GM19023 (cell line): ENCODE data around the gene ZNF423.
"Not testable (repeated sequence)": the region's sequence is repeated elsewhere in the genome, so short reads cannot be mapped to it uniquely, and the experiment has no call there.

Experiments
- ATAC-seq: cut with Tn5 transposase; IDR thresholded peaks from one replicate; pipeline ENCODE4 v1.9.1; 2021; ENCODE audit warnings: mild to moderate bottlenecking, moderate library complexity; ENCODE audit not compliant: unreplicated experiment

Gene ZNF423

DNA sequence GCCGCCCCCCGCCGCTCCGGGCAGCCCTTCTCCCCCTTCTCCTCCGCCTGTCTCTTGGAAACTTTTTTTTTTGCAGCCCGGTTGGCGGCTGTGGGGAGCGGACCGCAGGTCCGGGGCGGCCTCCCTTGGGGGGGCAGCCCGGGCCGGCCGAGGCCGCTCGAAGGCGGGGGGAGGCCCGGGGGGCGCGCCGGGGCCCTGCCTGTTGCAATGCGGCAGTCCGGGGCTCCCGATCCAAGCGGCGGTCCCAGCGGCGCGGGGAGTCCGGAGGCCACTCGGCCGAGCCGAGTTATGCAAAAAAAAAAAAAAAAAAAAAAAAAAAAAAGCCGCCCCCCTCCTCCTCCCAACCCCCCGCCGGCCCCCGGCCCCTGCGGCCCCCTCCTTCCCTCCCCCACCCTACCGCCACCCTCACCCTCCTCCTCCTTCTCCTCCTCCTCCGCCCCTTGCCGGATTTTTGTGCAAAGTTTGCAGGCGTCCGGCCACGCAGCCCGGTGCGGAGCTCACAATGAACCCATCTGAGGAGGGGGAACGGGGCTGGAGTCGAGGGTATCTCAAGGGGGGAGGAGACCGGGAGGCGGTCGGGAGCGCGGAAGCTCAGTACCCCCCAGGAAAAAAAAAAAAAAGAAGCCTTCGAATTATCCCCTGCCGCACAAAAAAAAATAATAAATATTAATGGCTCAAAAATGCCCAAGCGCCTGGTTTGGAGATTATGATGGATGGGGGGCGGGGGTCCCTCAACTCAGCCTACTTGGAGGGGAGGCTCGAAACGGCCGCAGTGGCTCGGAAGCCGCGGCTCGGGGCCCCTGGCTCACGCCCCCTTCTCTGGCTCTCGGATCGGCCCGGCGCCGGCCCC, at the start of gene ZNF423:
TSS of gene ZNF423 (minus strand) at position 291 of the 850 bp plus-strand sequence. CDS start 338 bp downstream, outside the sequence.
- ATAC-seq, result no peak

DNA sequence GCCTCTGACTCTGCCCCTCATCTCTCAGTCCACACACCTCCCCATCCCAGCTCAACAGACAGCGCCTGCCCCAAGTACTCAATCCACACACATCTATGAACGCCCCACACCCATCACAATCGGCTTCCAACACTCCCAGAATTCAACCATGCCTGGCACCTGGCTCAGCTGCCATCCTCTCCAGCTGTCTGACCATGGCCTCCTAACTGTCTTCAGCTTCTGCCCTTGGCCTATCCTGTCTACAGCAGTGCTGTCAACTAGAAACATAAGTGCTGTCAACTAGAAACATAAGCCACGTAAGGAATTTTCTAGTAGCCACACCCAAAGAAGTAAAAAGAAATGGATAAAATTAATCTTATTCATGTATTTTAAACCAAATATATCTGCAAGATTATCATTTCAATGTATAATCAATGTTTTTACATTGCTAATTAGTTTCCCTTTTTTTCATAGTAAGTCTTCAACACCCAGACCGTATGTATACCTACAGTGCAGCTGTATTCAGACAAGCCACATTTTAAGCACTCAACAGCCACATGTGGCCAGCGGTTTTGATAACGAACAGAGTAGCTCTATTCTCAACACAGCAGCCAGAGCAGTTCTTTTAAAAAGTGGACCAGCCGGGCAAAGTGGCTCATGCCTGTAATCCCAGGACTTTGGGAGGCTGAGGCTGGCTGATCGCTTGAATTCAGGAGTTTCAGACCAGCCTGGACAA, 48.6 kb upstream of the ZNF423 start:
- no peak for ATAC-seq

- ATAC-seq, result no peak
Measured at GRCh38 chr16:49902908-49903307, 47.0 kb upstream of the ZNF423 start.

DNA sequence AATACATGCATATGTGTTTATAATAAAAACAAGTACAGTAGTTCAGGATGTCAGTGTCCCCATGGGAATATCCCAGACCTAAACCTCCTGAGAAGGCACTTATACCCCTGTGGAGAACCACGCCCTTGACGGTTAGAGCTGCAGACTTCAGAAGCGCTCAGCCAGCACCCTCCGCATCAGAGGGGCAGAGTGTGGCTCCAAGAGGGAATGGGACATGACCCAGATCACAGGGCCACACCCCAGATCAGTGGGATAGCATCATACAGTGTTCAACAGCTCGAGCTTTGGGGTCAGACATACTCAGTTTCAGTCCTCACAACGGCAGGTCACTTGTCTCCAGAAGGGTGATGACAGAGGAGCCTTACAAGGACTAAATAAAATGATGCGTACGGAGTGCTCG, 45.8 kb upstream of the ZNF423 start:
- ATAC-seq, result no peak

DNA sequence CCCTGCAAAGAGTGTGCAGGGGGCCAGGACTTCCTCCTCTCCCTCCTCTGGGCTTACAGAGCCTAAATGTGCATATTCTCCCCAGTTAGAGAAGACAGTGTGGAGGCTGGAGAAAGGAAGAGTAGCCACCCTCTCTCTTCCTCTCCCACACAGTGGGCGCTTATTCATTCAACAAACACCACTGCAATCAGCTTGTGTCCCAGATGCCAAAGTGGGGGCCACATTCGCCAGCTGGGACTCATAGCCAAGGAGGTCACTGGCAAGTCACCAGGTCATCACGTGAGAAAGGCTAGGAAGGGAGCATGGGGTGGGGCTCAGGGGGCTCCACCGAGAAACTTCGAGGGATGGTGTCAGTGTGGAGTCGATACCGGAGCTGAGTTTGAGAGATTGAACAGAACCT, 45.0 kb upstream of the ZNF423 start:
- no peak for ATAC-seq

GRCh38 chr16:49899991-49900695, 44.2 kb upstream of the ZNF423 start:
- ATAC-seq, result no peak

GRCh38 chr16:49896447-49896964, 40.6 kb upstream of the ZNF423 start:
- ATAC-seq, result no peak

DNA sequence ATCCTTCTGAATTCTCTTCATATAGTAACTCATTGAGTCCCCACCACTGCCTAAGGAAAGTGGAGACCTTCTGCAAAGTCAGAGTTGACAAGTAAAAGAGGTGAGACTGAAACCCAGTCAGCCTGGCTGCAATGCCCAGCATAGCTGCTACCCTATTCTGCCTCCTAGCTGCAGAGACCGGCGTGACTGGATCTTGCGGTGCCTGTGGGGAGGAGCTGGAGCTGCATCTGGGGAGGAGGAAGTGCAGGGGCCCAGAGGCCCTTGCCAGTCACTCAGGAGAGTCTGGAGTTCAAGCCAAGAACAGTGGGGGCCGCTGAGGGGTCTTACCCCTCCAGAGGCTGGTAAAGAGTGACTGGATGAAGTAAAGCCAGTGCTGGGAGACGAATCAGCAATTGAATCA, 35.0 kb upstream of the ZNF423 start:
- ATAC-seq, result no peak

DNA sequence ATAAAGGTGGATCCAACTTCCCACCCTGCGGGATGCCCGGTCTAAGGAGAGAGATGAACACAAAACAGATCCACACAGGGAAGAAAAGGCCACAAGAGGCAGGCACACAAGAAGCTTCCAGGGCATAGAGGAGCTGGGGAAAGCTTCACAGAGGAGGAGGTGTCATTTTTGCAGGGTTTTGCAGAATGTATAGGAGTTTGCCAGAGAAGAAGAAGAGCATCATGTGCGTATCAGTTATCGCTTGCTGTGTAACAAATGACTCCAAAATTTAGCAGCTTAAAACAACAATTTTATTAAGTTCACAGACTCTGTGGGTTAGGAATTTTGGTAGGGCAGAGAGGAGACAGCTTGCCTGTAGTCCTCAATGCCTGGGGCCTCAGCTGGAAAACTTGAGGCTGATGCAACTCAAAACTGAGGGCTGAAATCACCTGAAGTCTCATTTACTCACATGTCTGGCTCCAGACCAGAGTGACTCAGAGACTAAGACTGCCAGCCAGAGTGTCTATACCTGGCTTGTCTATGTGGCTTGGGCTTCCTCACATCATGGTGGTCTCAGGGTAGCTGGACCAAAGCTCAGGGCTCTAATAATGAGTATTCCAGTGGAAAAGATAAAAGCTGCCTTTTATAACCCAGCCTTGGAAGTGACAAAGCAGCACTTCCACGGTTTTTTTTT, 33.9 kb upstream of the ZNF423 start:
- ATAC-seq, result no peak

DNA sequence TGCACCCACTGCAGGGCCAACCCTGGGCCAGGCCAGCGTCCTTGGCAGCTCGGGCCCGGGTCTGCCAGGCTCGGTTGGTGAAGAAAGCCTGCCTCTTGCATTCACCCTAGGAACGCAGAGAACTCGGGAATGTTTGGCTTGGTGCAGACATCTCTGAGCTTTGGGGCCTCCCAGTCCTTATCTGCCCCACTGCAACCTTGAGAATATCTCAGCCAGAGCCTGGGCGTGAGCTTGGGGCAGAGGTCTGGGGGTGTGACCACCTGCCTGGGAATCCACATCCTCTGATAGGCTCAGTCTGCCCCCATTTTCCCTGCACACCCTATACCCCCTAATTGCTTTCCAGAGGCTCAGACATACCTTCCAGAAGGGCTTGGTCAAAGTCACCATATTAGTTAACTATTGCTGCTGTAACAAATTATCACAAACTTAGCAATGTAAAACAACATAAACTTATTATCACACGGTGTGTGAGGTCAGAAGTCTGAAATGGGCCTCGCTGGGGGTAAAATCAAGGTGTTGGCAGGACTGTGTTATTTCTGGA, 30.7 kb upstream of the ZNF423 start:
- ATAC-seq, result no peak

- ATAC-seq, result no peak
Measured at GRCh38 chr16:49884033-49885015, 28.4 kb upstream of the ZNF423 start.

GRCh38 chr16:49883076-49884014, 27.4 kb upstream of the ZNF423 start:
- no peak for ATAC-seq

- ATAC-seq, result no peak
Measured at GRCh38 chr16:49881890-49882289, 26.0 kb upstream of the ZNF423 start.

- ATAC-seq, result not testable (repeated sequence)
Measured at GRCh38 chr16:49878540-49878939, 22.6 kb upstream of the ZNF423 start.

DNA sequence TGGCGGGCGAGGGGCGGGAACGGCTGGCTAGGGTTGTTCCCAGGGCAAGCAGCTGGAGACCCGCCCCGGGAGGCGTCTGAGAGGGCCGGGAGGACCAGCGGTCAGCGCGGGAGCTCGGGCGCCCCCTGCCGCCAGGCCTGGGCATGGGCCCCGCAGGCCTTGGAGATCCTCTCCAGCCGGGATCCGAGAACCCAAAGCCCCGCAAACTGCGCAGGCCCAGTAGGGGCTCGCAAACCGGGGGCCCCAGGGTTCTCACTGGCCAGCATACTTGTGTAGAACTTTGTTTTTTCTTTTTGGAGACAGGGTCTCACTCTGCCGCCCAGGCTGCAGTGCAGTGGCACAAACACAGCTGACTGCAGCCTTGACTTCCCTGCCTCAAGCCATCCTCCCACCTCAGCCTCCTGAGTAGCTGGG, 20.8 kb upstream of the ZNF423 start:
- ATAC-seq, result no peak

- no peak for ATAC-seq
Measured at GRCh38 chr16:49875806-49876715, 20.1 kb upstream of the ZNF423 start.

DNA sequence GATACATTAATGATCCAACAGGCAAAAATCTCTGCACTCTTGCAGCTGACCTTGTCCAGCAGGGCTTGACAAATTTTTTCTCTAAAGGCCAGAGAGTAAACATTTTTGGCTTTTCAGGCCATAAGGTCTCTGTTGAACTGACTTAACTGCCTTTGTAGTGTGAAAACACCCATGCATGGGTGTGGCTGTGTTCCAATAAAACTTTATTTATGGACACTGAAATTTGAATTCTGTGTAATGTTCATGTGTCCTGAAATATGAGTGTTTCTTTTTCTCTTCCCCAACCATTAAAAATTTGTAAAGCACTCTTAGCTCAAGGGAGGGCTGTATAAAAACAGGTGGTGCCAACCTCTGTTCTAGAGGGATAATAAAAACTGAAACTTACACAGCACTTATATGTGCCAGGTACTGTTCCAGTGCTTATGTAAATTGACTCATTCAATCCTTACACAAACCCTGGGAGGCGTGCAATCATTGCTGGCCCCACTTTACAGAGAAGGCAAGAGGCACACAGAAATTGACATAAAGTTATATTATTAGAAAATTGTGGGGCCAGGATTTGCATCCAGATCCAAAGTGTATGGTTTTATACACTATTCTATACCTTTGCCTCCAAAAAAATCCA, 18.8 kb upstream of the ZNF423 start:
- ATAC-seq, result no peak
